ENCODE measurements around the gene SGPP2. TPM values are rescaled to one million over a fixed set of nuclear protein-coding genes. Genes with fewer than 3 reads are reported as not detected.

The SGPP2 gene
- total and polyA plus RNA-seq, 7 donors, result 0.06 to 0.29 (median 0.10) TPM; not detected in 2

- Histone ChIP-seq H3K4me3 (no peak overlapping the region), H3K27ac (no peak overlapping the region), H3K9me3 (no peaks in the 10 kb centered on the region), H3K4me1 (no peaks in the 10 kb centered on the region), H3K27me3 (ENCODE audit: insufficient read depth in 3 of 3, low read length in 2 of 3) (no peaks in the 10 kb centered on the region), H3K36me3 (ENCODE audit: insufficient read depth in 1 of 2, low read depth in 1 of 2) (no peaks in the 10 kb centered on the region)
- no peak for ATAC-seq
- DNase-seq, result no peak
- TF ChIP-seq CTCF (IDR thresholded peaks at IDR 0.05), result no peak
- intact Hi-C loops (cut with DNase I), result no loop called here
Measured at GRCh38 chr2:222492683-222493082, 68.3 kb downstream of the SGPP2 start.

- intact Hi-C loops (cut with DNase I), result no loop called here
- WGBS, 3 donors, result 76 to 85% (median 79%) methylated on average over 11 of the region's 11 CpGs
- Histone ChIP-seq H3K27me3 (ENCODE audit: insufficient read depth in 3 of 3, low read length in 2 of 3) (no peaks in the 10 kb centered on the region), H3K27ac (no peak overlapping the region), H3K36me3 (ENCODE audit: insufficient read depth in 1 of 2, low read depth in 1 of 2) (no peaks in the 10 kb centered on the region), H3K4me3 (no peak overlapping the region), H3K4me1 (no peaks in the 10 kb centered on the region), H3K9me3 (no peaks in the 10 kb centered on the region)
- no peak for DNase-seq
- TF ChIP-seq CTCF (IDR thresholded peaks at IDR 0.05), result no peak
- ATAC-seq, result peak in 1 of 4 donors; percentile 25
Measured at GRCh38 chr2:222494104-222494739, 69.9 kb downstream of the SGPP2 start.

DNA sequence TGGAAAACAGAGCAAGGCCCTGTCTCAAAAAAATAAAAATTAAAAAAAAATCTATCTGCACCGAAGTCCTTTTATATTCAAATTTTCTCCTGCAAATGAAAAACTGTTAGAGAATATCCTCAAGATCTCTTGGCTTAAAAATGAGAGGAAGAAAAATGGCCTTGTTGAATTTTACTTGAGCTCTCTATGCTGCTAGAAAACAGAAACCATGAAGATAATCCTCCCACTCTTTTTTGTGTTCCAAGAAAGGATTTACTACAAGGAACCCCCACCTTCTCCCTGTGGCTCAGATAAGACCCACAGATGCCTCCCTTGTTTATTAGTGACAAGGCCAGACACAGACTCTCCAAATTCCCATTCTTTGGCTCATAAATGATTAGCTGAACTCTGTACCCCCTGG lies 71.0 kb downstream of the SGPP2 start:
- Histone ChIP-seq H3K27ac (no peak overlapping the region), H3K4me3 (no peak overlapping the region), H3K4me1 (no peaks in the 10 kb centered on the region), H3K27me3 (ENCODE audit: insufficient read depth in 3 of 3, low read length in 2 of 3) (no peaks in the 10 kb centered on the region), H3K9me3 (no peaks in the 10 kb centered on the region), H3K36me3 (ENCODE audit: insufficient read depth in 1 of 2, low read depth in 1 of 2) (no peaks in the 10 kb centered on the region)
- intact Hi-C loops (cut with DNase I), result no loop called here
- DNase-seq (no peak), ATAC-seq (no peak)
- TF ChIP-seq CTCF (IDR thresholded peaks at IDR 0.05), result no peak
- 72 to 80% (median 74%) methylated on average over 1 of the region's 1 CpG for WGBS, 3 donors

GRCh38 chr2:222499226-222499625 lies 74.9 kb downstream of the SGPP2 start:
- no peaks in the 10 kb centered on the region for H3K9me3 ChIP-seq
- no peaks in the 10 kb centered on the region for H3K27me3 ChIP-seq (ENCODE audit: insufficient read depth in 3 of 3, low read length in 2 of 3)
- DNase-seq, result no peak
- no peaks in the 10 kb centered on the region for H3K4me1 ChIP-seq
- intact Hi-C loops (cut with DNase I), result no loop called here
- no peak for TF ChIP-seq CTCF (IDR thresholded peaks at IDR 0.05)
- H3K4me3 ChIP-seq, result no peak overlapping the region
- ATAC-seq, result no peak
- 67 to 80% (median 72%) methylated on average over 3 of the region's 3 CpGs for WGBS, 3 donors
- H3K36me3 ChIP-seq (ENCODE audit: insufficient read depth in 1 of 2, low read depth in 1 of 2), result no peaks in the 10 kb centered on the region
- H3K27ac ChIP-seq, result no peak overlapping the region

GRCh38 chr2:222504191-222504590 lies 79.8 kb downstream of the SGPP2 start:
- WGBS, 3 donors, result 74 to 89% (median 76%) methylated on average over 8 of the region's 8 CpGs
- H3K36me3 ChIP-seq (ENCODE audit: insufficient read depth in 1 of 2, low read depth in 1 of 2), result no peaks in the 10 kb centered on the region
- no peaks in the 10 kb centered on the region for H3K27me3 ChIP-seq (ENCODE audit: insufficient read depth in 3 of 3, low read length in 2 of 3)
- ATAC-seq (no peak), DNase-seq (no peak)
- TF ChIP-seq CTCF (IDR thresholded peaks at IDR 0.05), result no peak
- no peaks in the 10 kb centered on the region for H3K9me3 ChIP-seq
- no peak overlapping the region for H3K4me3 ChIP-seq
- H3K4me1 ChIP-seq, result no peaks in the 10 kb centered on the region
- intact Hi-C loops (cut with DNase I), result no loop called here
- no peak overlapping the region for H3K27ac ChIP-seq

Measured in psoas muscle (tissue), 8 donors.